HepG2 (cell line): ENCODE results near the gene METTL1. TPM values are rescaled to one million over a fixed set of nuclear protein-coding genes. Genes with fewer than 3 reads are reported as not detected.
A peak's percentile ranks its signal among the peaks of the same experiment; 100 is the strongest.

ENCODE experiments used
- BATF2 ChIP-seq: sonication (generic); formaldehyde crosslinking; IDR thresholded peaks from 2 replicates; pipeline ENCODE4 v1.8.0; 2022; ENCODE audit warnings: mild to moderate bottlenecking, missing genetic modification reagents, moderate library complexity
- CBX1 ChIP-seq: IDR thresholded peaks from one replicate; pipeline ENCODE4 v1.6.1; 2016; ENCODE audit warnings: antibody characterized with exemption, low read depth
- CC2D1A ChIP-seq: sonication (generic); formaldehyde crosslinking; IDR thresholded peaks from 2 replicates; pipeline ENCODE4 v1.8.1; 2023; ENCODE audit warnings: mild to moderate bottlenecking, missing genetic modification reagents
- ELF4 ChIP-seq: sonication (generic); formaldehyde crosslinking; IDR thresholded peaks from 2 replicates; pipeline ENCODE4 v1.5.0; 2020; ENCODE audit warnings: missing genetic modification reagents, mild to moderate bottlenecking, moderate library complexity, borderline replicate concordance
- FOXJ3 ChIP-seq: sonication (generic); formaldehyde crosslinking; IDR thresholded peaks from 2 replicates; pipeline ENCODE4 v1.4.0; 2020; ENCODE audit warnings: missing genetic modification reagents, mild to moderate bottlenecking, borderline replicate concordance
- GATAD1 ChIP-seq: IDR thresholded peaks from 2 replicates; pipeline ENCODE4 v1.6.1; 2016; ENCODE audit warnings: missing genetic modification reagents, missing compliant biosample characterization
- GFI1 ChIP-seq: sonication (generic); formaldehyde crosslinking; IDR thresholded peaks from 2 replicates; pipeline ENCODE4 v1.5.0; 2020; ENCODE audit warnings: missing genetic modification reagents, mild to moderate bottlenecking, borderline replicate concordance
- KDM5A ChIP-seq: fragments of 200-600 bp; sonication (generic); IDR thresholded peaks from 2 replicates; pipeline ENCODE4 v1.7.0; 2018; ENCODE audit warnings: antibody characterized with exemption, mild to moderate bottlenecking, low read length, borderline replicate concordance
- LCORL ChIP-seq, 2 experiments: fragments of 450-650 bp in 1 of 2; sonication (generic) in 1 of 2; formaldehyde crosslinking in 1 of 2; IDR thresholded peaks; 2 replicates each; pipeline versions ENCODE4 v1.5.0 to v1.6.1; 2017 to 2020; ENCODE audit warnings: antibody characterized with exemption in 1 of 2, missing genetic modification reagents in 1 of 2
- NAIF1 ChIP-seq: sonication (generic); formaldehyde crosslinking; IDR thresholded peaks from 2 replicates; pipeline ENCODE4 v1.5.0; 2020; ENCODE audit warnings: mild to moderate bottlenecking, missing genetic modification reagents, borderline replicate concordance
- PAF1 ChIP-seq: IDR thresholded peaks from 2 replicates; pipeline ENCODE4 v1.6.1; 2016; ENCODE audit warnings: missing genetic modification reagents, missing compliant biosample characterization
- PCBP1 ChIP-seq: fragments of 200-400 bp; formaldehyde crosslinking; IDR thresholded peaks from 2 replicates; pipeline ENCODE4 v1.6.1; 2017; ENCODE audit warnings: mild to moderate bottlenecking, low read depth, low read length, borderline replicate concordance
- POLR2G ChIP-seq: fragments of 200-400 bp; formaldehyde crosslinking; IDR thresholded peaks from 2 replicates; pipeline ENCODE4 v1.6.1; 2018; ENCODE audit warnings: mild to moderate bottlenecking, low read depth, low read length, moderate library complexity
- SMAD9 ChIP-seq: sonication (generic); formaldehyde crosslinking; IDR thresholded peaks from 2 replicates; pipeline ENCODE4 v1.5.1; 2020; ENCODE audit warnings: mild to moderate bottlenecking, missing genetic modification reagents
- TFE3 ChIP-seq: IDR thresholded peaks from 2 replicates; pipeline ENCODE4 v1.6.1; 2016
- ZBTB46 ChIP-seq: sonication (generic); formaldehyde crosslinking; IDR thresholded peaks from 2 replicates; pipeline ENCODE4 v1.4.0; 2020; ENCODE audit warnings: mild to moderate bottlenecking, missing genetic modification reagents, borderline replicate concordance
- ZBTB7B ChIP-seq: sonication (generic); formaldehyde crosslinking; IDR thresholded peaks from 2 replicates; pipeline ENCODE4 v1.4.0; 2020; ENCODE audit warnings: missing genetic modification reagents
- ZC3H4 ChIP-seq: sonication (generic); formaldehyde crosslinking; IDR thresholded peaks from 2 replicates; pipeline ENCODE4 v1.4.0; 2020; ENCODE audit warnings: missing genetic modification reagents, borderline replicate concordance
- ZNF275 ChIP-seq: sonication (generic); formaldehyde crosslinking; IDR thresholded peaks from 2 replicates; pipeline ENCODE4 v1.8.0; 2022; ENCODE audit warnings: missing genetic modification reagents, mild to moderate bottlenecking, inconsistent platforms, borderline replicate concordance
- ZNF362 ChIP-seq: sonication (generic); formaldehyde crosslinking; IDR thresholded peaks from 2 replicates; pipeline ENCODE4 v1.4.0; 2020; ENCODE audit warnings: missing genetic modification reagents, mild to moderate bottlenecking, borderline replicate concordance
- ZNF510 ChIP-seq: sonication (generic); formaldehyde crosslinking; IDR thresholded peaks from 2 replicates; pipeline ENCODE4 v1.4.0; 2020; ENCODE audit warnings: low read depth, mild to moderate bottlenecking, missing genetic modification reagents
- polyA plus RNA-seq, 8 experiments: library from polyadenylated mRNA; depleted of rRNA in 3 of 8; stranded (reverse) in 7 of 8; unstranded in 1 of 8; fragments of >200 nt; fragmentation: Illumina TruSeq in 4 of 8; extraction: Trizol in 4 of 8; gene quantifications; 2 replicates each; pipeline versions ENCODE4 v1.2.1 to v1.2.3, GENCODE V29; 2011 to 2016; ENCODE audit warnings: low read depth in 4 of 8, missing spikeins in 1 of 8, mixed read lengths in 1 of 8; ENCODE audit not compliant: insufficient read depth in 1 of 8
- total RNA-seq, 5 experiments: library from RNA; depleted of rRNA; stranded (reverse); fragments of >200 nt; fragmentation: Illumina TruSeq; extraction: Trizol; gene quantifications; 2 replicates each; pipeline ENCODE4 v1.2.3, GENCODE V29; 2016; ENCODE audit warnings: low read depth in 1 of 5

METTL1 gene
- total and polyA plus RNA-seq, 2 of the 13 experiments (the other 11 are each of a cell fraction or from before 2014, with no cell fraction given) = 34.7 to 36.9 TPM

GRCh38 chr12:57755454-57756372 lies 16.2 kb downstream of the METTL1 start (continued):
- peak; percentile 74 for TF ChIP-seq POLR2G
- TF ChIP-seq ZBTB7B (CRISPR knock-in tag) = peak; percentile 82
- TF ChIP-seq PAF1 = no peak
- TF ChIP-seq ZNF362 (CRISPR knock-in tag) = no peak
- TF ChIP-seq ZNF275 (CRISPR knock-in tag) = no peak
- TF ChIP-seq ZNF510 (CRISPR knock-in tag) = no peak
- TF ChIP-seq ZBTB46 = no peak
- no peak for TF ChIP-seq BATF2 (CRISPR knock-in tag)
- no peak for TF ChIP-seq CBX1
- TF ChIP-seq TFE3 (CRISPR knock-in tag) = no peak
- TF ChIP-seq FOXJ3 (CRISPR knock-in tag) = no peak
- no peak for TF ChIP-seq CC2D1A (CRISPR knock-in tag)
- 0 out of 2 replicates have a peak, but pooled peaks have one; percentile 32 for TF ChIP-seq GATAD1 (CRISPR knock-in tag)
- TF ChIP-seq ELF4 (CRISPR knock-in tag) = no peak
- TF ChIP-seq PCBP1 = no peak
- TF ChIP-seq SMAD9 (CRISPR knock-in tag) = no peak
- no peak for TF ChIP-seq KDM5A
- no peak for TF ChIP-seq NAIF1 (CRISPR knock-in tag)
- no peak for TF ChIP-seq GFI1 (CRISPR knock-in tag)
- no peak for TF ChIP-seq ZC3H4 (CRISPR knock-in tag)
- TF ChIP-seq LCORL (IDR thresholded peaks at IDR 0.05) = no peak
- TF ChIP-seq LCORL (CRISPR knock-in tag; IDR thresholded peaks at IDR 0.05) = peak; percentile 45; the same call in 1 of the 2 replicates
